ENCODE results near the gene HNRNPH3.

Gene HNRNPH3

DNA sequence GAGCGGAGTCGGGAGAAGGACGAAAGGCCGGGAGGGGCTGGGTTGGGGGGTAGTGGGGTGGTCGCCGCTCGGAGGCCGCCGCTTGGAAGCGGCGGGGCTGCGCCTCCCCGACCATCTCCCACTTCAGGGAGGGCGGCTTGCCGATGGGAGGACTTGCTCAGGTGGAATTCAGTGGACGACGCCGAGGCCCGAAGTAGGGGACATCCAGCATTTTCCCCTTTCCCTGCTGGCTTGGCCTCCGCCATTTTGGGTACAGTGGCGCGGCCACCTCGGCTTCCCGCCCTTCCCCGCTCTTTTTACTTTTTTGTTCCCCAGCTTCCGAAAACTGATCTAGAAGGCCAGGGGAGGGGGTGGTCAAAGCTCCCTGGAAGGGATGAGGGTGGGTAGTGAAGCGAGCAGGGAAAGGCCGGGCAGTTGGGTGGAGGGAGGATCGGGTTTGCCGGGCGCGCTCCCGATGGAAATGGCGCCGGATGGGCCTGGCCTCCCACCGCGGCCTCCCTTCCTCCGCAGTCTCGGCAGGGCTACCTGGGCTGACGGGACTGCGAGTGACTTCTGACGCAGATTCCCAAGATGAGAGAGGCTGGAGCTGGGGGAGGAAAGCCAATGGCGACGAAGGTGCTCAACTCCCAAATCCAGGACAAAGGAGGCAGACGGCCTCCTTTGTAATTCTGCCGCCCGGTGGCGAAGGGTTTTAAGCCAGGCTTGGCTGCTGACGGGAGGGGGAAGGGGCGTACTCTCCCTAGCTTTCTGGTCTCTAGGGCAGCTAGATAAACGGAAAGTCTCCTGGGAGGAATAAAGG is 594 bp downstream of the HNRNPH3 start, which contains the start of gene PBLD:
Gene PBLD (minus strand): TSS at position 670 of the 799 bp plus-strand sequence. CDS start 26,084 bp downstream, outside the sequence.
- peak; percentile 55 for DNase-seq (ENCODE audit: low spot score)

DNA sequence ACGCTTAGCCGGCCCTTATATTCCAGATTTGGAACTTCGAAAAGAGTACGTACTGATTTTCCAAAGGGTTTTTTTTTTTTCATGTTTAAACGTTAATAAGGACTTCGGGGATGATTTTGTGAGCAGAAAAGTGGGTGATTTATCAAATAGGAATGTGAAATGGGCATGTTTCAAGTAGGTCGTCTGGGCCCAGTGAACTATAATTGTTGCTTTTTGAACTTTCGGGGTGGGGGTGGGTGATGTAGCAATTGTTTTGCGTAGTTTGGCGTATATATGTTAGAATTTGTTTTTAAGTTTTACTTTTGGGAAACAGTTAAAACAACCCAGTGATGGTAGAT is 1.2 kb downstream of the HNRNPH3 start:
- DNase-seq (ENCODE audit: low spot score): no peak

DNA sequence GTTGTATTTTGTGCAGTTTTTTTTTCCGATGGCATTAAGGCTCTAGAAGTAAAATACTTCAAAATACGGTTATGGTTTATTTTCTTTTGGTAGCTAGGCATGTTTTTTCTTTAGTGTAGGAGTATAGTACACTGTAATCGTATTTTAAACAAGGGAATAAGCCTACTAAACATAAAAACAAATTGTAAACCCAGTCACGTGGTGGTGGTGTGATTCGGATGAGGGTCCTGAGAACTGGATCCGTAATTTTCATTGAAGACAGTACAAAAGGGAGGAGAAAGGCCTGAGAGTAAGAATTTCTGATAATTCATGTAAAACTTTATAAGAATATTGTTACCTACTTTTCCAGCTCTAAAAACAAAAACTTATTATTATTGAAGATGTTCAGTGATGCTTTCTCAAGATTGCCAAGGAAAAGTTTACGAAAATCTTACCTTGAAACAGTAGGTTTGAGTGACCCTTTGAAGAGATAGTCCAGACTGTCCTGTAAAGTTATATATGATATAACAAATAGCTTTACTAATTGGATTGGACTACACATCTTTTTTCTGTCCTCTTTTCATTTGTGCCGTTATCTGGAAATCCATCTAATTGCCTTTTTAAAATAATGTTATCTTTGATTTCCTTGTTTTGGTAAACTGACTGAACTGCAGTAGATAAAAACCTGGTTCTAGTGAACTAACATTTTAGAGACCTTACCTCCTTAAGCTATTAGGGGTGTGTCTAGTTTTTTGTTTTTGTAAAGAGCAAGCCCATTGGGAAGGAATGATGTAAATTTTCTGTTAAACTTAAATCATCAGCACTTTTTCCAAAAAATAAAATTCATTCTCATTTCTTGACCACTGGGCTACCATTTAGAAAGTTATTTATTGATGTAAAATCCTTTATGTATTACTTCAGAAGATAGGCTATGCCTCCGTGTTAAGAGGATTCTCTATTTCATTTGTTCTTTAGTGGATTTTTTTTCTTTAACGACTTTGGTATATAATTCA is 1.9 kb downstream of the HNRNPH3 start:
- no peak for DNase-seq (ENCODE audit: low spot score)

DNA sequence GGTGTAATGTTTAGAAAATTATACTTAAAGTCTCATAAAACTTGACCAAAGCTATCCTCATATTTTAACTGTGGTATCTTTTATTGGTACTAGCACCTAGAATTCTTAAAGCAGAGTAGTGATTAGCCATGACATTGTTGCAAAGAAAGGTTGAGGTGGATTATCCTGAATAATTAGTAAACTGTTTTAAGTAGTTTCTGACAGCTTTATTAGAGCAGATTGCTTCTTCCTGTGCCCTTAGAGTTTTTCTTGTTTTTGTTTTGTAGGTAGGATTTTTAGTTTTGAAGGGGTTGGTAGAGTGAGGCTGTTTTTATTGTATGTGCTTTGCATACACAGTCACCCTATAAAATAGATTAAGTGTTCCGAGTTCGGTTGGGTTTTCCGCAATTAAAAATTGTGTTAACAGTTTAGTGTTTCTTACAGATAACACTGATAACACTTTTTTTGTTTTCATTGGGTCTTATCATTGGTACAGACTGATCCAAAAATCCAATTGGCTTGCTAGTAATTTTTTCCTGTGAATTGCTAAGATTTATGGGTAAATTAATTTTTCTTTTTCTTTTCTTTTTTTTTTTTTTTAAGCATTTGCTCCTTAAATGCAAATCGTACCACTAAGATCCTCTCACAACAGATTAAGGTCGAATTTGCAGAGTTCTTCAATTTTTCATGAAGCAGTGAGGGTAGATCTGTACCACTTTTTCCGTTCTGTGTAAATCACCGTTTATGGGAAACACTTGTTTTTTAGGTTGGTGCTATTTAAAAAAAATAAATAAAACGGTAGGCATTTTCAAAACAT is 3.0 kb downstream of the HNRNPH3 start:
- DNase-seq (ENCODE audit: low spot score): no peak

DNA sequence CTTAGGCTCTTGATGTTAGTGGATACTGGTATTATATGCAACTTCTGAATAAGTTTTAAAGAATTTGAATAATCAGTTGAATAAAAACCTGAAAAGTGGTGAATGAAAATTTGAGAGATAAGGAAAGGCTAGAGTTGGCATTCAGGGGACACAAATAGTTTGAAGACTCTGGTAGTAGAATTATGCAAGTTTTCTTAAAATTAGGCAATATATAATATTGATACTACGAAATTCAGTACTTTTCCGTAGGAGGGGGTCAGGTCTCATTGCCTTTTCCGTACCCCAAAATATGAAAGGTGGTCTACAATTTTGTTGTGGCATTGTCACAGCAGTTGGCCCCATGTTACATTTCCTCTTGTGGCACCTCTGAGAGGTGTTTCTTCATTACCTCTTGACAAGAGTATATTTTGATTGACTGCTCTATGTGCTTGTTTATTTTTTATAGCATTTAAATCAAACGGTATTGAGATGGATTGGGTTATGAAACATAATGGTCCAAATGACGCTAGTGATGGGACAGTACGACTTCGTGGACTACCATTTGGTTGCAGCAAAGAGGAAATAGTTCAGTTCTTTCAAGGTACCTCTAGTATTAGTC is 5.0 kb downstream of the HNRNPH3 start:
- no peak for DNase-seq (ENCODE audit: low spot score)

DNA sequence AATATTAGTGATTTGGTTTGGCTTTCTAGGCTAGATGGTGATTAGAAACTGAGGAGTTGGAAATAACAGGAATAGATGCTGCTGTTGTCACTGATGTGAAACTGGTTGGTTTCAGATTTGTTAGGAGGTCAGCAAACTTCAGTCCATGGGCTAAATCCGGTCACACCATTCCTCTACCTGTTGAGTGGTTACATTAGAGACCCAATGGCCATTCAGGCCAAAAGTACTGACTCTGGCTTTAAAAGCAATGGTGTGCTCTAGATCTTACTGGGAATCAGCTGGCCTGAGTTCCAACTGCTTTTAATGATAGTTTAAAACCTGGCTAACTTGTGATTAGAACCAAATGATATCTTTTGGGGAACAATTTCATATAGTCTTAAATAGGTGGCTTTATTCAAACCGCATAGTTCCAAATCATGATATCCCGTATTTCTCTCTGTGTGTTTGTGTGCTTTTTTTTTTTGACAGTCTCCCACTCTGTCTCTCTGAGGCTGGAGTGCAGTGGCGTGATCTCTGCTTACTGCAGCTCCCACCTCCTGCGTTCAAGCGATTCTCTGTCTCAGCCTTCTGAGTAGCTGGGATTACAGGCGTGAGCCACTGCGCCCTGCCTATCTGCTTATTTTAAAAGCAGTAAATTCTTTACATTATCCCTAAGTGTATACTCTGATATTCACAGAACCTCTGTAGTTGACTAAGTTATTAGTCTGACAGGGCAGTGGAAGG is 8.7 kb downstream of the HNRNPH3 start:
- no peak for DNase-seq (ENCODE audit: low spot score)

DNA sequence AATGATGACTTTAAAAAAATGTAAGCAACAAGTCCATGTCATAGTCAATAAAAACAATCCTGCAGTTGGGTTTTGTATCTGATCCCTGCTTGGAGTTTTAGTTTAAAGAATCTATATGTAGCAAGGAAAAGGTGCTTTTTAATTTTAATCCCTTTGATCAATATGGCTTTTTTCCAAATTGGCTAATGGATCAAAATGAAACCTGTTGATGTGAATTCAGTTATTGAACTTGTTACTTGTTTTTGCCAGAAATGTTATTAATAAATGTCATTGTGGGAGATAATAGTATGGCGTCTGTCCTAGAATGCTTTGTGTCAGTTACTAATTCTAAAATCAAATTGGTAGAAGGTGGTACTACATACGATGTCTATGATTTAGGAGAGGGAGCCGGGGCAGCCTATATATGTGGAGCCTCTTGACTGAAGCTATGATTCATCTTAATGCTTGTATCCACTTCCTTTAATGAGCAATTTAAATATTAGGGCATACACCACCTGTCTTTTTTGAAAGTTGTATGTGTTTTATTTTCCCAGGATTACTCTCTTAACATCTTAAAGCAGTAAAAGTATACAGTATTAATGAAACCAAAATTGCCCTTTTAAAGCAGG is 11.1 kb downstream of the HNRNPH3 start:
- DNase-seq (ENCODE audit: low spot score): no peak

DNA sequence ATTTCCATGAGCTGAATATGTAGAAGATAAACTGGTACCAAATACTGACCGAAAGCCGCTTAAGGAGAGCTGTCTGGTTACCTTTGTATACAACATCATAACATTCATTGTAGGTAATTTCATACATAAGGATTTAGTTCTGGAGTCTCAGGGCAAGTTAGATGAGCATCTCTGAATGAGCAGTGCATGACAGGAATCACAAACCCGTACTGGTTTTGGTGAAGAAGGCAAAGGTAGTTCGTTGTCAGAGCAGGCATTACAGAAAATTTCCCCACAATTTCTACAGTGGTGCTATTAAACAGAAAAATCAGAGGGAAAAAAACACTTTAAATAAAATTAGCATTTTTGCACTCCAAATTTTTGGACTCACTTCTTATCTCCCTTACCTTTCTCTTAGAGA is 13.8 kb downstream of the HNRNPH3 start:
- DNase-seq (ENCODE audit: low spot score): no peak

DNA sequence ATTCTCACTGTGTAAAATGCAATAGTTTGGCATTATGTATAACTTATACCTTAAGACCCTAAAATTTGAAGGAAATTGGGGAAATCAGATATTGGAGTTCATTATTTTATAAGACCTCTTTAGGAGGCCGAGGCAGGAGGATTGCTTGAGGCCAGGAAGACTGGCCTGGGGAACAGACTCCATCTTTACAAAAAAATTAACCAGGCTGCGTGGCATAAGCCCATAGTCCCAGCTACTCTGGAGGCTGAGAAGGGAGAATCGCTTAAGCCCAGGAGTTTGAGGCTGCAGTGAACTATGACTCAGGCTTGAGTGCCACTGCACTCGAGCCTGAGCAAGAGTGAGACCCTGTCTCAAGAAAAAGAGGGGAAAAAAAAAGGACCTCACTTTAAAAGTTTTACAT is 14.9 kb downstream of the HNRNPH3 start:
- no peak for DNase-seq (ENCODE audit: low spot score)

DNA sequence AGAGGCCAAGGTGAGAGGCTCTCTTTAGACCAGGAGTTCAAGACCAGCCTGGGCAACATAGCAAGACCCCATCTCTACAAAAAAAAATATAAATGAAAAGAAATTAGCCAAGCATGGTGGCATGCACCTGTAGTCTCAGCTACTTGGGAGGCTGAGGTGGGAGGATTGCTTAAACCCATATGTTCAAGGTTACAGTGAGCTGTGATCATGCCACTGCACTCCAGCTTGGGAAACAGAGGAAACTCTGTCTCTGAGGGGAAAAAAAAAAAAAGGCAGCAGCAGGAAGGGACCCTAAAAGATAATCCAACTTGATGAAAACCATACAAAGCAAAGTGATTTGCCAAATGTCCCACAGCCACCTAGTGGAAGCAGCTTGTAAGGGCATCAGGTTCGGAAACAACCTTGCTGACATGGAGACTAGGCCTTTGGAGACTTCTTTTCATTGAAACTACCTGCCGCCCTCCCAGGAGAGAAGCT is 16.4 kb downstream of the HNRNPH3 start:
- peak; percentile 58 for DNase-seq (ENCODE audit: low spot score)

DNA sequence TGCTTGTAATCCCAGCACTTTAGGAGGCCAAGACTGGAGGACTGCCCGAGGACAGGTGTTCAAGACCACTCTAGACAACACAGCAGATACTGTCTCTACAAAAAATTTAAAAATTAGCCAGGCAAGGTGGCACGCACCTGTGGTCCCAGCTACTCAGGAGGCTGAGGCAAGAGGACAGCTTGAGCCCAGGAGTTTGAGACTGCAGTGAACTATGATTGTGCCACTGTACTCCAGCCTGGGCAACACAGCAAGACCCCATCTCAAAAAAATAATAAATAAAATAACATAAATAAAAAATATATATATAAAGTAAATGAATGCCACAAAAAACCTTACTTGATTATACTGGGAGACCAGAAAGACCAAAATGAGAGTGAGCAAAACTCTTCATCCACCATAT is 21.7 kb downstream of the HNRNPH3 start:
- no peak for DNase-seq (ENCODE audit: low spot score)

DNA sequence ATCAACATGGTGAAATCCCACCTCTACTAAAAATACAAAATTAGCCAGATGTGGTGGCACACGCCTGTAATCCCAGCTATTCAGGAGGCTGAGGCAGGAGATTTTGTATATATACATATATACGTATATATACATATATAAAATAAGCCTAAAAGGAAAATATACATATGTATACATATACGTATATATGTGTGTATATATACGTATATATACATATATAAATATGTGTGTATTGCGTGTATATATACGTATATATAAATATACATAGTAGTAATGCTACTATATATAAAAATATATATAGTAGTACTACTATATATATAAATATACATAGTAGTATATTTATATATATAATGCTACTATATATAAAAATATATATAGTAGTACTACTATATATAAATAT is 27.3 kb downstream of the HNRNPH3 start:
- no peak for DNase-seq (ENCODE audit: low spot score)

DNA sequence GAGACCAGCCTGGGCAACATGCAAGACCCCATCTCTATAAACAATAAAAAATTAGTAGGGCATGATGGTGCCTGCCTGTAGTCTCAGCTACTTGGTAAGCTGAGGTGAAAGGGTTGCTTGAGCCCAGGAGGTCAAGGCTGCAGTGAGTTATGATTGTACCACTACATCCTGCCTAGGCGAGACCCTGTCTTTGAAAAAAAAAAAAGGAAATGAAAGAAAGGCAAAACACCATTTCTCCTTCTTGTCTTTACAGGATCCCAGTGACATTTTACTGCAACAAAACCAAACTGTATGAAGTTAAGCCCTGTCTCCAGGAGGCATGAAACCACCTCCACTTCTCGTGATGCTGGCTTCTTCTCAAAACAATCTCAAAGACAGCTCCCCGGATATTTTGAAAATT is 30.7 kb downstream of the HNRNPH3 start:
- no peak for DNase-seq (ENCODE audit: low spot score)

DNA sequence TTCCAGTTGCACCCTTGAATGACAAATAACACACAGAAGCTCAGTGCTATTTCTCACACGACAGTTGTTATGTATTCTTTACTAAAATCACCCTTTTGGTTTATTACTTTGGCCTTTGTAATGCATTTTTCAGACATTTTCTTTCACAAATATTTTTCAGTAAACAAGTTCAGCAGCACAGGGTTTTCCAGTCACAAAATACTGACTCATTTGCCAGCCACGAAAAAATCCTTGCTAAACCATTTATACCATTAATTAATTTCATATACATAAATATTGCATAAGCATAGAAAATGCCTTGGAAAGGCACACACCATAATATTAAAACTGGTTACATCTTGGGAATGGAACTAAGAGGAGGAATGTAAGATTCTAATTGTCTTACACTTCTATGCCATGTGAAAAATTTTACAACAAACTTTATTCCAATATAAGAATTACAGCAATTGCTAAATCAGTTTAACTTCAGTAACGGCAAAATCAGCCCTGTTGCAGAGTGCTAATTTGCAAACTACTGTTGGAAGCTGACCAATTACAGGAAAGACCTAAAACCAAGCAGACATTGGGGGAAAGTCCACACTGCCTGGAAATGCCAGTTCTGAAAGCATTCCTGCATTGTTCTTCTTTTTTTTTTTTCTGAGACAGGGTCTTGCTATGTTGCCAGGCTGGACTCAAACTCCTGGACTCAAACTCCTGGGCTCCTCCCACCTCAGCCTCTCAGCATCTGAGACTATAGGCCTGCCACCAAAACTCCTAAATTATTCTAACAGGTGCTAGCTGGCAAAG is 32.4 kb downstream of the HNRNPH3 start:
- DNase-seq (ENCODE audit: low spot score): no peak

DNA sequence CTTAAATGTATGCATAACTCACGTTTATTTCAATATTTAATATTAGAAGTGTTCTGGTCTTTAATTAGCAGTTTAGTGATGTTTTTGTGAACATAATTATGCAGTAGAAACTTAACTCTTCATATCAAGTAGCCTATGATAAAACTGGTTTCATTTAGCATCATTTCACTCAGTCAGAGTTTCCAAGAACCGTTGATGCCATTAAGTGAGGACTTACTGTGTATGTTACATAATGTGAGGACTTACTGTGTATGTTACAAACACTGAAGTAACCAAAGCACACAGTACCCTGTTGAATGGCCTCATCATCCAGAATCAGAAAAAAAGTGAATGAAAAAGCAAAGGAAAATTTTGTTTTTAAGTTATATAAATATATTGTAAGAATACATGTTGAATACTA is 33.7 kb downstream of the HNRNPH3 start:
- DNase-seq (ENCODE audit: low spot score): no peak

DNA sequence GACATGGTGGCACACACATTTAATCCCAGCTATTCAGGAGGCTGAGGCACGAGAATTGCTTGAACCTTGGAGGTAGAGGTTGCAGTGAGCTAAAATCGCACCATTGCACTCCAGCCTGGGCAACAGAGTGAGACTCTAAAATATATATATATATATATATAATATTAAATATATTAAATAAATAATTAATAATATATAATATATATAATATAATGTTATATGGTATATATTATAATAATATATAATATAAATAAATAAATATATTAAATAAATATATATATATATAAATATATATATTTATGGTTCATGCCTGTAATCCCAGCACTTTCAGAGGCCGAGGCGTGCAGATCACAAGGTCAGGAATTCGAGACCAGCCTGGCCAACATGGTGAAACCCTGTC is 34.7 kb downstream of the HNRNPH3 start:
- no peak for DNase-seq (ENCODE audit: low spot score)

DNA sequence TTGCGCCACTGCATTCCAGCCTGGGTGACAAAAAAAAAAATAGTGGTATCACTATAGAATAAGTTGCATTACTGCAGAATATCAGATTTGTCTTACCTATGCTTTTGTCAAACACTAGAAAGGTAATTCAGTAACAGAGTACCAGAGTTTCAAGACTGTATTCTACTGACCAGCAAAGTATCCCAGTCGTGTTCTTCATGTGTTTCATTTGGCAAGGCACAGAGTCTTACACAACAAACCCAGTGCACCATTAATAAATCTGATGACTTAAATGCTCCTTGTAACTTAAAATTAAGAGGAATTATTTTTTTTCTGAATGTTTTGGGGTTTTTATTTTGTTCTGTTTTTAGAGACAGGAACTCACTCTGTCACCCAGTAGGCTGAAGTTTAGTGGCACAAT is 35.3 kb downstream of the HNRNPH3 start:
- DNase-seq (ENCODE audit: low spot score): no peak

DNA sequence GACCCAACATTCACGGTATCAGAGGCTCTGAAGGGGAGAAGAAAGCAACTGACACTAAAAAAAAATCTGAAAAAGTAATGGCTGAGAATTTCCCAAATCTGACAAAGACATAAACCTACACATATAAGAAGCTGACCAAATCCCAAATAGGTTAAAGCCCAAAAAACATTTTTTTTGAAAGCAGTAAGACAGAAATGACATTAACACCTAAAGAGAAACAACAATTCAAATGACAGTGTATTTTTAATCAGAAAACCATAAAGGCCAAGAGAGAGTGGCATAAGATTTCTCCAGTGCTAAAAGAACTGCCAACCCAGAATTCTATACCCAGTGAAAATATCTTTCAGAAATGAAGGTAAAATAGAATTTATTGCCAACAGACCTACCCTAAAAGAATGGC is 39.7 kb downstream of the HNRNPH3 start:
- no peak for DNase-seq (ENCODE audit: low spot score)

DNA sequence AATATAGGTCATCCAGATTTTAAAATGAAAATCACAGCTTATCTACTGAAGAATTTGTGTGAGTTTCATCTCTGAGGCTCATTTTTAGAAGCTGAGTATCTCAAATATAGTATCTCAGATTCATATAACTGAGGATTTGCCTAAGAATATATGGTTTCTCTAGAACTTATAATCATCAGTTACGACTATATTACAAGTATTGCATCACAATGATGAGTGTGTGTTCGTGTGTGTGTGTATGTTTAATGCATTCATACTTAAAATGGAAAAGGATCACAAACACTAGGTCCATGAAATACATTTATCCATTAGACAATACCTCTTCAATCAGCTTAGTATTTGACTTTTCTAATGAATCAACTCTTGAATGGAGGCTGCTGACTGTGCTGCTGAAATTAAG is 53.9 kb downstream of the HNRNPH3 start:
- no peak for DNase-seq (ENCODE audit: low spot score)

All from CD4-positive, alpha-beta T cell treated with Interleukin-2 at 100 ng/mL for 4 hours (primary cell).